Vagina (tissue), 2 donors: Measurements from ENCODE around the gene TNFRSF25.

ENCODE experiments used
- CTCF ChIP-seq, 3 experiments: fragments of 450-650 bp in 2 of 3; fragments of 200-600 bp in 1 of 3; sonication (generic) in 1 of 3; IDR thresholded peaks; one replicate each; pipeline ENCODE4 v1.5.1; 2017 to 2019; ENCODE audit warnings: antibody characterized with exemption in 3 of 3, mild to moderate bottlenecking in 2 of 3, moderate library complexity in 2 of 3
- POLR2A ChIP-seq, 2 donors: fragments of 450-650 bp; IDR thresholded peaks; one replicate each; pipeline ENCODE4 v1.6.1; 2017; ENCODE audit warnings: antibody characterized with exemption in 2 of 2, mild to moderate bottlenecking in 2 of 2, moderate library complexity in 2 of 2
- POLR2AphosphoS5 ChIP-seq, 2 donors: sonication (generic); formaldehyde crosslinking; IDR thresholded peaks; one replicate each; pipeline ENCODE4 v1.9.0; 2017; ENCODE audit warnings: antibody characterized with exemption in 2 of 2, mild to moderate bottlenecking in 2 of 2, low read depth in 1 of 2; ENCODE audit not compliant: insufficient read depth in 1 of 2

- TF ChIP-seq POLR2AphosphoS5 (IDR thresholded peaks at IDR 0.05; ENCODE audit: insufficient read depth in 1 of 2, low read depth in 1 of 2) (no peak), POLR2A (IDR thresholded peaks at IDR 0.05) (no peak), CTCF (IDR thresholded peaks at IDR 0.05) (no peak)
These were observed 49.1 kb downstream of the TNFRSF25 start for GRCh38 chr1:6416906-6417305.
